Cerebellar cortex (tissue), 1 donor: ENCODE data around the gene HIVEP1.

ENCODE experiments used
- DNase-seq: peaks from one replicate; pipeline ENCODE4 v3.0.0-alpha.2; 2015; ENCODE audit warnings: low spot score

HIVEP1 gene

GRCh38 chr6:11994875-11995461, 17.1 kb upstream of the HIVEP1 start:
- DNase-seq, result no peak

GRCh38 chr6:11996751-11997150, 15.4 kb upstream of the HIVEP1 start:
- DNase-seq, result no peak

- no peak for DNase-seq
These were observed 12.9 kb upstream of the HIVEP1 start for GRCh38 chr6:11999246-11999645.

GRCh38 chr6:12000174-12000573, 11.9 kb upstream of the HIVEP1 start:
- no peak for DNase-seq

GRCh38 chr6:12001004-12001705, 11.0 kb upstream of the HIVEP1 start:
- no peak for DNase-seq

- no peak for DNase-seq
These were observed 10.2 kb upstream of the HIVEP1 start for GRCh38 chr6:12001706-12002435.

GRCh38 chr6:12007473-12007872, 4.6 kb upstream of the HIVEP1 start:
- no peak for DNase-seq

GRCh38 chr6:12007887-12008286, 4.2 kb upstream of the HIVEP1 start:
- no peak for DNase-seq

- peak; percentile 57 for DNase-seq
These were observed 3.5 kb upstream of the HIVEP1 start for GRCh38 chr6:12008366-12009179.

- peak; percentile 19 for DNase-seq
These were observed 2.9 kb upstream of the HIVEP1 start for GRCh38 chr6:12009180-12009685.

- peak; percentile 19 for DNase-seq
These were observed 2.1 kb upstream of the HIVEP1 start for GRCh38 chr6:12009876-12010634.

- peak; percentile 74 for DNase-seq
These were observed 1.4 kb upstream of the HIVEP1 start for GRCh38 chr6:12010635-12011275.

- DNase-seq, result peak; percentile 86
These were observed 655 bp upstream of the HIVEP1 start for GRCh38 chr6:12011276-12012037.

- peak; percentile 89 for DNase-seq
These were observed 620 bp downstream of the HIVEP1 start for GRCh38 chr6:12012558-12013306.

- DNase-seq, result no peak
These were observed 1.2 kb downstream of the HIVEP1 start for GRCh38 chr6:12013307-12013719.

- no peak for DNase-seq
These were observed 2.1 kb downstream of the HIVEP1 start for GRCh38 chr6:12014027-12014872.

- DNase-seq, result no peak
These were observed 2.7 kb downstream of the HIVEP1 start for GRCh38 chr6:12014873-12015149.

GRCh38 chr6:12017263-12017662, 5.2 kb downstream of the HIVEP1 start:
- DNase-seq, result no peak
